NCI-H1092 (cell line): ENCODE results near the gene C2orf69.

Experiments used
- DNase-seq: peaks from one replicate; lab custom pipeline; 2025; lab: John Stamatoyannopoulos, UW

Gene C2orf69

DNA sequence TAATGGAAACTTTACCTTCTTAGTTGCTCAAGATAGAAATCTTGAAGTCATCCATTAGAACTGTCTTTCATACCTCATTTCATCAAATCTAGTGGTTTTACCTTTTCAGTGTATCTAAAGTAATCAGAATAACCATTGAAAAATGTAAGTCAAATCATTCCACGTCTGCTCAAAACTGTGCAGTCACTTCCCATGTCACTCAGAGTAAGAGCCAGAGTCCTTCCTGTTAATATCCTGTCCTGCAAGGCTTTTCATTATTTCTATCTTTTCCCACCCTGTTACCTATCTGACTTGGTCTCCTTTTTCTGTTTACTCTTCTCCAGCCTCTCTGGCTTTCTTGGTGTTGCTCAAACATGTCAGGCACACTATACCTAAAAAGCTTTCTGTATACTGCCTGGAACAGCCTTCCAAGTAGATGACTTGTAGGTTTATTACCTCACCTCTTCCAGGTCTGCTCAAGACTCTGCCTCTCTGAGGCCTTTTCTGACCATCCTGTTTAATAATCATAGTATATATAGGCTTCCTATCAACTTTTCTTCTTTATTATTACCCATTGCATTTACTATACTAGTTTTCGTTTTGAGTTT, 3.4 kb downstream of the C2orf69 start:
- no peak for DNase-seq

GRCh38 chr2:199916980-199917379, 5.9 kb downstream of the C2orf69 start:
- DNase-seq = no peak

DNA sequence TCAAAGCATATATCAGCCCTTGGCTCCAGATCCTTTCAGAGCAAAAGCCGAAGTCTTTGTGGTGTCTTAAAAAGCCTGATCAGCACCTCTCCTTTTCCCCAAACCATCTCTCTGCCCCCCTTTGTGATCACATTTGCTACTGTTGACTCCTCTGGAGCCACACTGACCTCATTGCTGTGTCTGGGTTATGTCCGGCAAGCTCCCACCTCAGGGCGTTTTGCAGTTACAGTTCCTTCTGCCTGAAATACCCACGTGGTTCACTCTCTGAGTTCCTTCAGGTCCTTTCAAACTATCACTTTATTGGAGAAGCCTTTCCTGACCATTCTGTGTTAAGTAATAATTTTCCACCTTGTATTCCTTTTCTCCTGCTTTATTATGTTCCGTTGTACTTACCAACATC, 11.8 kb downstream of the C2orf69 start:
- DNase-seq = no peak

GRCh38 chr2:199923924-199924323, 12.8 kb downstream of the C2orf69 start:
- DNase-seq = no peak

DNA sequence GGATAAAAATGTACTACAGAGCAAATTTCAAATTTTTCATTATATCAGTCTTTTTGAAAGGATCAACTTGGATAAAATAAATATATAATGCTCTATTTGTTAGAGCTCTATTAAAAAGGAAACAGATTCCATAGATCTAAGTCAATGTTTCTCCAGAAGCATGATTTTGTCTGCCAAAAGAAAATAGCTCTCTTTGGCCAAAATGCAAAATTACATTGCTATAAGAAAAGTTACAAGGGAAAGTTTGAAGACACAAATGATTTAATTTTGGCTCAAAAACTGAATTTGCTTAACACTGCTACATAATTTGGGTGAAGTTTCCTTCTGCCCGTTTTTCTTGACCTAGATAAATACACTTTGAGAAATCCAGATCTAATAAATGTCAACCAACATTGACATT, 15.7 kb downstream of the C2orf69 start:
- DNase-seq = no peak

DNA sequence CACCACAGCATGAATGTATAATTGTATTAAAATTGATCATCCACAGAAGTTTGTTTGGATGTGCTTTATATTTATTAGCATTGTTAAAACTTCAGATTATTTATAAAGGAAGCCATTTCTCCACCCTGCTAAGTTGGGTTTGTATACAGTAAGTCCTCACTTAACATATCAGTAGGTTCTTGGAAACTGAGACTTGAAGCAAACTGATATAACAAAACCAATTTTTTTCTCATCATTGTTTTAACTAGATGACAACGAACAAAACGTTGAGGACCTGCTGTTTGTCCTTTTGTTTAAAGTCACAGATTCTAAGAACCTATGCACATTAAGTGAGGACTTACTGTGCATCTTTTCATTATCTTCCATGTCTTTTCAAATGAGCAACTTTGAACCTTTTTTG, 17.1 kb downstream of the C2orf69 start:
- DNase-seq = no peak

DNA sequence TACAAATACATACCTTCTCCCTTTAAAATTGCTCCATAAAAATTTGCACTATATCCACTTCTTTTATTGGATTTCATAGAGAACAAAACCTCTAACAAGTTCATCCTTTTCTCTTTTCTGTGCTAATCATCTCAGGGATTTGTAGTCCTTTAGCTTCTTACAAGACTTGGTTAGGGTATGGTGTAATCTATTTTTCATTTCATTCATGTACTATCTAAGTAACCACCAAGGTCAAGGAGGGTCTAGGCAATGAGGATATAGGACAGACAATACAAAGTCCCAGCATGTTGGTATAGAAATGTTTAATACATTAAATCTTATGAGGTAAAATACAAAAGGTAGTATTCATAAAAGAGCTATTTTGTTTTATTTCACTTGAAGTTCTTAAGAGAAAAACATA, 17.5 kb downstream of the C2orf69 start:
- no peak for DNase-seq

- no peak for DNase-seq
Observed at GRCh38 chr2:199929262-199929661, 18.2 kb downstream of the C2orf69 start.

DNA sequence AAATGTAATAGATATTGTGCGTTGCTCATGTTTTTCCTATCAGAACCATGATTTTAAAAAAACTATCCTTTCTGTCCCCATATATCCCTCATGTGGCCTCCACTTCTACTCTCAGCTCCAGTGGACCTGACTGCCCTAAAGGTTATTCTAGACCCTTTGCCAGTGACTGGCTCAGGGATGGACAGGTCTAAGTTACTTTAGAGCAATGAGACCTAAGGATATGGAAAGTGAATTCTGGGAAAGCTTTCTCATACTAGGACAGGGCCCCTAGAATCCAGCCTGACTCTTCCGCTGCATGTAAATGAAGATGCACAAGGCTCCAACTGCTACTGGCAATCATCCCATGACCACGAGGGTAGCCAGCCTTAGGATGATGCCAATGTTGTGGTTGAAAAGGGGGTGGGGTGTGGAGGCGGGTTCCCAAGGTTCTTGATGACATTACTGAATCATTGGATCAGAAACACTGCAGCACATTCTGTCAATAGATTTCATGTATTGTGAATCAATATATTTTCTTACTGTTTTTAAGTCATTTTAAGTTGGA, 21.3 kb downstream of the C2orf69 start:
- no peak for DNase-seq

GRCh38 chr2:199933466-199933865, 22.4 kb downstream of the C2orf69 start:
- no peak for DNase-seq

- no peak for DNase-seq
Observed at GRCh38 chr2:199936554-199936953, 25.5 kb downstream of the C2orf69 start.

DNA sequence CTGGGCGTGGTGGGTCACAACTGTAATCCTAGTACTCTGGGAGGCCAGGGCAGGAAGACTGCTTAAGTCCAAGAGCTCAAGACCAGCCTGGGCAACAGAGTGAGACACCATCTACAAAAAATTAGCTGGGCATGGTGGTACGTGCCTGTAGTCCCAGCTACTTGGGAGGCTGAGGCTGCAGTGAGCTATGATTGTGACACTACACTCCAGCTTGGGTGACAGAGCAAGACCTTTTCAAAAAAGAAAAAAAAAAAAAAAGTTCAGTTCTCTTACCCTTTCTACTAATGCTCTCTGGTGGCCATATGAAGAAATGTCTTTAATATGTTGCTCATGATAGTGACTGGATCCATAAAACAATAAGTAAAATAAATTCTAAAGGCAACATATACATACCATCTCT, 29.3 kb downstream of the C2orf69 start:
- DNase-seq = no peak

- DNase-seq = no peak
Observed at GRCh38 chr2:199943373-199943772, 32.3 kb downstream of the C2orf69 start.

- no peak for DNase-seq
Observed at GRCh38 chr2:199946196-199946595, 35.1 kb downstream of the C2orf69 start.

DNA sequence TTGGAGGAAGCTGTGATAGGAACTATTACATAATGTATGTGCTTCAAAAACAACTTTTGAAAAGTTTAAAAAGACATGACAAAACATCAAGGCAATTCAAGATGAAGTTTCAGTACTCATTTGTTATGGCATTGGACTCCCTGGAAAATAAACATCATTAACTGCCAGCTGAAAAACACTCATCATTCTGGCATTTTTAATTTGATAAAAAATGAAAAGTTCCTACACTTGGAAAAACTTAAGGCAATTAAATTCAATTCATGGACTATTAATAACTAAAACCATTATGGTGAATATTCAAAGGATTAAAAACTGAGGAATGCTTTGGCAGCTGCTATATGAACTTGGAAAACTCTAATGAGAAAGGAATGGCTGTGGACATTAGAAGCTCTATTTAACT, 35.7 kb downstream of the C2orf69 start:
- DNase-seq = no peak

DNA sequence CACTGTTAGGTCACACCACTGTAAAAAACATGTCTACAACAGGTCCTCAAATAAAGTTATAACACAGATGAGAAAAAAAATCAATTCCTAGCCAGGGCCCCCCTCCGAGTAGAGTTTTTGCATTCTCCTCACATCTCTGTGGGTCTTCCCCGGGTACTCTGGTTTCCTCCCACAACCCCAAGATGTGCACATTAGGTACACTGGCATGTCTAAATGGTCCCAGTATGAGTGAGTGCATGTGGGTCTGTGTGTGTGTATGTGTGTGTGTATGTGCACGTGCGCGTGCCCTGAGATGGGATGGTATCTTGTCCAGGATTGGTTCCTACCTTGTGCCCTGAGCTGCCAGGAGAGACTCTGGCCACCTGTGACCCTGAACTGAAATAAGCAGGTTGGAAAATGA, 39.3 kb downstream of the C2orf69 start:
- no peak for DNase-seq

- DNase-seq = no peak
Observed at GRCh38 chr2:199951023-199951422, 39.9 kb downstream of the C2orf69 start.

DNA sequence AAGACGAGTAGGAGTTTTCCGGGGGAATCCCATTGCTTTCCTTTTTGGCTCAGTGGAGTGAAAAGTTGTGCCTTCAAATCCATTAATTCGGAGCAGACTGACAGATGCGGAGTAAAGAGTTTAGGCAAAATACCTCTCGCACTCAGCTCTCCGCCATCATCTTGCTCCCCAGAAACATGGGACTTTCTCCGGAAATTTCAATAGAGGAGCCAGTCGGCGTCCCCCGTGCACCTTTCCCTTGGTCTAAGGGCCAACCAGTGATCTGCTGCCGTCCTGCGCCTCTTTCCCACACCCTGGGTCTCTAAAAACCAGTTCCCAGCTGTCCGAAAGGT, 43.9 kb downstream of the C2orf69 start:
- no peak for DNase-seq

GRCh38 chr2:199955339-199956061, 44.4 kb downstream of the C2orf69 start, which contains the start of the genes MAIP1 and TYW5:
Gene MAIP1 (plus strand): TSS chr2:199955582. CDS start chr2:199955799, 217 bp downstream.
Gene TYW5 (minus strand): TSS chr2:199955491. CDS start chr2:199955470, 21 bp downstream.
- peak; percentile 72 for DNase-seq

DNA sequence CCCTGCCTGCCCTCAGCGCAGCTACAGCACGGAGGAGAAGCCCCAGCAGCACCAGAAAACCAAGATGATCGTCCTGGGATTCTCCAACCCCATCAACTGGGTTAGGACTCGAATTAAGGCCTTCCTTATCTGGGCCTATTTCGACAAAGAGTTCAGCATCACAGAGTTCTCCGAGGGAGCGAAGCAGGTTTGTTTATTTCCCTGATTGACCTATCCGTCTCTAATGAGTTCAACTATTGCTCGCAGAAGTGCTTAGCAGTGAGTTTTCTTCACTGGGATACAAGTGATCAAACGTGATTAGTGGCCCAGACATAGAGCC, 44.9 kb downstream of the C2orf69 start:
- DNase-seq = no peak

GRCh38 chr2:199958014-199958413, 46.9 kb downstream of the C2orf69 start:
- DNase-seq = no peak

GRCh38 chr2:199962203-199962602, 51.1 kb downstream of the C2orf69 start:
- no peak for DNase-seq

DNA sequence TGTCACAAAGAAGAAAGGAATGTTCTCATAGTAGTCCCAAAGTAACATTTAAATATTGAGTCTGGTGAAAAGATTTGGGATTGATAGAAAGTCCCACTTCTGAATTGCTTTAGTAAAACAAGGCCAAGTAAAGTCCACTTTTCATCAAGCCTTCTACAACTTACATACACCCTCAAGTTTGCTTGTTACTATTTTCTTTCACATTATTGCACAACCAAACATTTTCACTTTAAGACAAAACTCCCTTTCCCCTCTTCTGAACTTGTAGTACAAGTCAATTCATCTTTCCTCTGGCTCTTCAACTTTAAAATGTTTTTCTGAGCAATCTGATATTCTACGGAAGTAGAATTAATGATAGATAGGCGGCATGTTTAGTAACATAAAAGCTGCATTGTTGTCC, 55.3 kb downstream of the C2orf69 start:
- no peak for DNase-seq

DNA sequence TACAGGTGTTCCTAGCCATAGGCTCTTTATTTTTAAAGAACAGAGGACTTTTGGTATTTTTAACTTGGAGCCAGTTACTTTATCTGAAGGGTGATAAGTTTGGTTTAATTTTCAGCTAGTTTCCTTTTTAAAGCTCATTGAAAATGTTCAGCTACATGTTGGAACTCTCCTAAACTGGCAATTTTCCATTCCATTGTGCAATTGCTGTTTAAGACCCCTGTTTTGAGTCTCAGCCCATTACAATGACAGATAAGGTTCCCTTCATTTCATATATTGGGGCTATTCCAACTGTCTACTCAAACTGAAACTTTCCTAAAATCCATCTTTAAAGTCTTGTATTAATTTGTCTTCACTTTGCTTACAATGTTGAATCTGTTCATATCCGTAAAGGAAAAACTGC, 55.9 kb downstream of the C2orf69 start:
- DNase-seq = no peak
